H1 (cell line): ENCODE data around the gene HLA-F.

Experiments
- CEBPB ChIP-seq: IDR thresholded peaks from 2 replicates; pipeline ENCODE4 v1.6.1; 2012; ENCODE audit warnings: low read depth, low read length
- POLR2A ChIP-seq, 2 experiments: IDR thresholded peaks; 1 replicate in 1 of 2; 2 replicates in 1 of 2; pipeline ENCODE4 v1.6.1; 2011; ENCODE audit warnings: low read depth in 2 of 2, low read length in 2 of 2, mild to moderate bottlenecking in 2 of 2; ENCODE audit errors: control extremely low read depth in 1 of 2
- POLR2AphosphoS5 ChIP-seq: IDR thresholded peaks from 2 replicates; pipeline ENCODE4 v1.6.1; 2011; ENCODE audit warnings: low read depth, low read length
- TF ChIP-seq, protein P1 (sequence below), 3 experiments: IDR thresholded peaks; 1 replicate in 2 of 3; 2 replicates in 1 of 3; pipeline versions ENCODE4 v1.5.1 to v1.6.1; 2011; ENCODE audit warnings: low read length in 3 of 3, mild to moderate bottlenecking in 3 of 3, inconsistent platforms in 2 of 3, low read depth in 1 of 3, moderate library complexity in 1 of 3; ENCODE audit not compliant: insufficient read depth in 1 of 3; ENCODE audit errors: control extremely low read depth in 1 of 3

DNA sequence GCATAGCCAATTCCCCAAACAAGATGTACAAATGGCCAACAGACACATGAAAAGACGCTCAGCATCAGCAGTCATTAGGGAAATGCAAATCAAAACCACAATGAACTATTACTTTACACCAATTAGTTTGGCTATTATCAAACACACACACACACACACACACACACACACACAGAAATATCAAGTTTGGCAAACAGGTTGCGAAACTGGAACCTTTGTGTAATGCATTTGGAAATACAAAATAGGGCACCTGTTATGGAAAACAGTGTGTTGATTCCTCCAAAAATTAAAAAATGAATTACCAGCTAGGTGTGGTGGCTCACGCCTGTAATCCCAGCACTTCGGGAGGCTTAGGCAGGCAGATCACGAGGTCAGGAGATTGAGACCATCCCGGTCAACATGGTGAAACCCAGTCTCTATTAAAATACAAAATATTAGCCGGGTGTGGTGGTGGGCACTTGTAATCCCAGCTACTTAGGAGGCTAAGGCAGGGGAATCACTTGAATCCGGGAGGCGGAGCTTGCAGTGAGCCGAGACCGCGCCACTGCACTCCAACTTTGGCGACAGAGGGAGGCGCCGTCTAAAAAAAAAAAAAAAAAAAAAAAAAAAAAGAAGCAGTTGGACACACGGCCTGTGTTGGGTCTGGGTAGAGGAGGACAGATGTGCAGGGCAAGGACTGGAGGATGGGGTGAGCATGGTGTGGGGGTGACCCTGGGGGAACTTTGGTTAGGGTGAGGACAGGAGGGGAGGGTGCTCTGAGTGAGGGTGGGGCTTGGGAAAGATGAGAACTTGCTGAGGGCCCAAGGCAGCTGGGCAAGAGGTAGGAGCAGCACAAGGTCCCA, 23.8 kb downstream of the HLA-F start:
- TF ChIP-seq, protein P1, sequence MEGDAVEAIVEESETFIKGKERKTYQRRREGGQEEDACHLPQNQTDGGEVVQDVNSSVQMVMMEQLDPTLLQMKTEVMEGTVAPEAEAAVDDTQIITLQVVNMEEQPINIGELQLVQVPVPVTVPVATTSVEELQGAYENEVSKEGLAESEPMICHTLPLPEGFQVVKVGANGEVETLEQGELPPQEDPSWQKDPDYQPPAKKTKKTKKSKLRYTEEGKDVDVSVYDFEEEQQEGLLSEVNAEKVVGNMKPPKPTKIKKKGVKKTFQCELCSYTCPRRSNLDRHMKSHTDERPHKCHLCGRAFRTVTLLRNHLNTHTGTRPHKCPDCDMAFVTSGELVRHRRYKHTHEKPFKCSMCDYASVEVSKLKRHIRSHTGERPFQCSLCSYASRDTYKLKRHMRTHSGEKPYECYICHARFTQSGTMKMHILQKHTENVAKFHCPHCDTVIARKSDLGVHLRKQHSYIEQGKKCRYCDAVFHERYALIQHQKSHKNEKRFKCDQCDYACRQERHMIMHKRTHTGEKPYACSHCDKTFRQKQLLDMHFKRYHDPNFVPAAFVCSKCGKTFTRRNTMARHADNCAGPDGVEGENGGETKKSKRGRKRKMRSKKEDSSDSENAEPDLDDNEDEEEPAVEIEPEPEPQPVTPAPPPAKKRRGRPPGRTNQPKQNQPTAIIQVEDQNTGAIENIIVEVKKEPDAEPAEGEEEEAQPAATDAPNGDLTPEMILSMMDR (IDR thresholded peaks at IDR 0.05; ENCODE audit: control extremely low read depth in 1 of 3, insufficient read depth in 1 of 3, low read depth in 1 of 3, low read length in 3 of 3) = no peak
- no peak for TF ChIP-seq POLR2A (IDR thresholded peaks at IDR 0.05; ENCODE audit: control extremely low read depth in 1 of 2, low read depth in 2 of 2, low read length in 2 of 2)
- no peak for TF ChIP-seq CEBPB
- no peak for TF ChIP-seq POLR2AphosphoS5
